ENCODE results near the gene LITAFD. TPM values are rescaled to one million over a fixed set of nuclear protein-coding genes. Genes with fewer than 3 reads are reported as not detected.

LITAFD gene
- polyA plus RNA-seq, 3 donors: not detected

DNA sequence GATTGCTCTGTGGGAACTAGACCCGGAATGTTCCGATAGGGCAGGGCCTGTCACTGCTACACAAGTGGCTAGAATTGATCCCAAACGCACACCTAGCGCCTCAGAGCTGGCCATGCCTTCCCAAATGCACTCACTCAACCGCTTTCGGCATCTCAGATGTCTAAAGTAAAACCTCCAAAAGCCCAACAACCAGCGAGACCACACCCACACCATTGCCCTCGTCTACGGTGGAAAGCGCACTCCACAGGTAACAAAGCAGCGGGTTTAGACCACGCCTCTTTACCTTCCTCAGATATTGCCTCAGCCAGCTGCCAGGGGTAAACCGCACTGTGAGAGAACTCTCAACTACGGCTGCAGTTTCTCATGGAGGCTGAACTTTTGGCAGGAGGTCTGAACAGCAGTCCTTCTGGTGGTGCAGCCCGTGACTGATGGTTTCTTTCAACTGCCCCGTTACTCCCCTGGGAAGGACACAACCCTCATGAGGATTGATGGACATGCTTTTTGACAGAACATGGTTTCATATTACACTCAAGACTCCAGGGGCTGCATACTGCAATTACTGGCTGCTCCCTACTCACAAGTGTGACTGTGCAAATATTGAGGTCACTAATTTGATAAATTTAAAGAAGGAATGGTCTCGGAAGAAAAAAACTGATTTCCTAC lies 47.1 kb downstream of the LITAFD start:
- 86 to 89% (median 88%) methylated on average over 17 of the region's 17 CpGs for WGBS, 3 donors

DNA sequence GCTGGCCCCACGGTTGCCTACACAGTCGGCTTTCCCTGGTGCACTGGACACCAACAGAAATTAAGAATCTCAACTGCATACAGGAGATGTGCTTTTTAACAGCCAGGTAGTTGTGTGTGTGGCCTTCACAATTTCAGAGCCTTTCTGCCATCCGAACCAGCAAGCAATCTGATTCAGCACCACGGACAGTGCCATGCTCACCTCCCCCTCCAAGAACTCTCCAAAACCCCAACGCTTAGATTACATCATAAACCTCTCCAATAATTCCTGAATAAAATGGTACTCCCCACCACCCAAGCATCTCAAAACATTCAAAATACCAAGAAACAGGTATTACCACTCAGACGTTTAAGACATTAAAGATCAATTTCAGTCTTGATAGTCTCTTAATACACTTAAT lies 49.7 kb downstream of the LITAFD start:
- 30 to 45% (median 44%) methylated on average over 6 of the region's 6 CpGs for WGBS, 3 donors
- H3K27ac ChIP-seq (ENCODE audit: low read depth, low read length): no peak overlapping the region

More for the DNA sequence above, 47.1 kb downstream of the LITAFD start:
- no peak overlapping the region for H3K27ac ChIP-seq (ENCODE audit: low read depth, low read length)

DNA sequence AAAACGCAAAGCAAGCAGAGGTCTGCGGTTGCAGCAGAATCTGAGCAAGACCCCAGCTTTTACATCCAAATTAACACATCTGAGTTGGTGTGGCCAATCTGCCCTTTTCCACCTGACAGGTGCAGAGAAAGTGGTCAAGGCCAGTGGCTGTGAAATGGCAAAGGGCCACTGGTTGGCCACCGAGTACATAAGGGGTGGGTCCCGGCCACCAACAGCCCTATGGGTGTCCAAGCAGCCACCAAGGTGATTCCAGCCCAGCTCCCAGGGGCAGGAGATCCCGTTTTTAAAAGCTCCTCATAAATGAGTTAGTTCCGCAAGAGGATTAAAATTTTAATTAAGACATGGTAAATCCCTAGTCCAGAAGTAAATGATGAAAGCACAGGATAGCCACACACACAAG lies 52.5 kb downstream of the LITAFD start:
- H3K27ac ChIP-seq (ENCODE audit: low read depth, low read length): no peak overlapping the region
- WGBS, 3 donors: 39 to 89% (median 85%) methylated on average over 6 of the region's 6 CpGs

Other genes starting within 250 kb of the LITAFD start
- 10 to 100 TPM in 1 of 3 donors, 1 to 10 TPM in 2; 5.0 to 18.6 (median 5.7) TPM for gene ABAT, start 207.7 kb upstream of the LITAFD start, polyA plus RNA-seq
- gene TMEM186, start 84.7 kb upstream of the LITAFD start, polyA plus RNA-seq: 1 to 10 TPM; 6.3 to 7.6 (median 6.4) TPM
- gene PMM2, start 84.5 kb upstream of the LITAFD start, polyA plus RNA-seq: 10 to 100 TPM; 16.5 to 25.2 (median 18.2) TPM
- gene CARHSP1, start 13.3 kb upstream of the LITAFD start, polyA plus RNA-seq: 100 to 1,000 TPM in 2 of 3 donors, 10 to 100 TPM in 1; 45.3 to 236 (median 125) TPM
- gene USP7, start 81.6 kb downstream of the LITAFD start, polyA plus RNA-seq: 10 to 100 TPM; 18.6 to 30.5 (median 27.3) TPM
- gene HAPSTR1, start 209.3 kb downstream of the LITAFD start, polyA plus RNA-seq: 10 to 100 TPM in 2 of 3 donors, 1 to 10 TPM in 1; 6.8 to 21.9 (median 18.3) TPM

Measured in adipose tissue (tissue), 3 donors.